ENCODE results near the gene OR9Q1. TPM values are rescaled to one million over a fixed set of nuclear protein-coding genes. Genes with fewer than 3 reads are reported as not detected.

Gene OR9Q1
- total and polyA plus RNA-seq, 2 of the 13 experiments (the other 11 are each of a cell fraction or from before 2014, with no cell fraction given): not detected

DNA sequence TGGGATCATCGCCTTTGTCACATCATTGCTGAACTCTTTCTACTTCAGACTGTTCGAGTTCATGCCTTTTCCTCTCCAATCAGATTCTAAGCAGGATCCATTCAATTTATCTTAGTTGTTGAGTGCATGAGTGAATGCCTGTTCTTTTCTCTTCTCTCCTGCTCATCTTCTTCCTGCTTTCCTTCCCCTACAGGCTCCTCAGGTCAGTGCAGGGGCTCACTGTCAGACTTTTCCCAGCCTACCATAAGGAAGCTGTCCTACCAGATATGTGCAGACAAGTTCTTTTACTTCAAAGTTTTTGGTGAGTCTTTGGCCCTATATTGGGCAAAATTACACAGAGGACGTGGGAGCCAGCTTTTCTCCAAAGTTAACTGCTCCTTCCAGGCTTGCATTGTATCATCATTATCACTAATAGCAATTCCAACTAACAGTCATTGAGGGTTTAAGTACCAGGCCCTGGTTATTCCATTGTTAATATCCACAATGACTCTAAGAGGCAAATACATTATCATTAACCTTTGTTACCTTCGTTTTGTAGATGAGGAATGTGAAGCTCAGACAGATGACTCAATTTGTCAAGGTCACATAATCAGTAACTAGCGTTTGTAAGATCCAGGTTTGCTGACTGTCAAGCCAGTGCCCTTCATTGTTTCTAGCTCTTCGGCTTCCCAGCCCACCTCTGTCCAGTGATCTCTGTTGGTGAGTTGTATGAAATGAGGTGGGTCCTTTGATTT is 37.4 kb downstream of the OR9Q1 start (continued):
- no peak for TF ChIP-seq KLF9 (CRISPR knock-in tag; IDR thresholded peaks at IDR 0.05; ENCODE audit: low read depth)
- TF ChIP-seq SRSF9 (IDR thresholded peaks at IDR 0.05; ENCODE audit: borderline replicate concordance, insufficient read depth, low read depth, low read length, poor library complexity, severe bottlenecking): no peak
- no peak for TF ChIP-seq ATF6 (CRISPR knock-in tag; conservative IDR thresholded peaks at IDR 0.05)
- TF ChIP-seq RAD21 (CRISPR knock-in tag; IDR thresholded peaks at IDR 0.05): no peak
- TF ChIP-seq CBX1 (IDR thresholded peaks at IDR 0.05; ENCODE audit: low read depth): no peak
- TF ChIP-seq CREM (IDR thresholded peaks at IDR 0.05): 0 out of 2 replicates have a peak, but pooled peaks have one; percentile 40
- no peak for TF ChIP-seq CREM (CRISPR knock-in tag; IDR thresholded peaks at IDR 0.05)
- TF ChIP-seq ZC3H13 (CRISPR knock-in tag; IDR thresholded peaks at IDR 0.05): no peak
- TF ChIP-seq SIX1 (CRISPR knock-in tag; IDR thresholded peaks at IDR 0.05; ENCODE audit: borderline replicate concordance): peak; percentile 19; the same call in 1 of the 2 replicates
- no peak for TF ChIP-seq ZSCAN12 (CRISPR knock-in tag; IDR thresholded peaks at IDR 0.05)
- TF ChIP-seq E2F1 (CRISPR knock-in tag; IDR thresholded peaks at IDR 0.05): no peak
- no peak for TF ChIP-seq MIER3 (CRISPR knock-in tag; IDR thresholded peaks at IDR 0.05; ENCODE audit: borderline replicate concordance)
- TF ChIP-seq GATAD2A (CRISPR knock-in tag; IDR thresholded peaks at IDR 0.05): peak; percentile 89
- TF ChIP-seq MEIS1 (CRISPR knock-in tag; IDR thresholded peaks at IDR 0.05; ENCODE audit: borderline replicate concordance): 0 out of 2 replicates have a peak, but pooled peaks have one; percentile 48
- TF ChIP-seq ZMYM2 (CRISPR knock-in tag; IDR thresholded peaks at IDR 0.05): no peak
- TF ChIP-seq RXRA (CRISPR knock-in tag; IDR thresholded peaks at IDR 0.05): no peak
- 0 out of 2 replicates have a peak, but pooled peaks have one; percentile 10 for TF ChIP-seq ELF1 (CRISPR knock-in tag; IDR thresholded peaks at IDR 0.05)
- no peak for TF ChIP-seq ZNF768 (CRISPR knock-in tag; IDR thresholded peaks at IDR 0.05)
- no peak for TF ChIP-seq ZNF570 (CRISPR knock-in tag; IDR thresholded peaks at IDR 0.05; ENCODE audit: borderline replicate concordance)
- TF ChIP-seq DRAP1 (CRISPR knock-in tag; IDR thresholded peaks at IDR 0.05): no peak
- TF ChIP-seq ZNF510 (CRISPR knock-in tag; IDR thresholded peaks at IDR 0.05; ENCODE audit: low read depth): no peak
- TF ChIP-seq GMEB1 (CRISPR knock-in tag; IDR thresholded peaks at IDR 0.05; ENCODE audit: borderline replicate concordance): no peak
- TF ChIP-seq JUNB (CRISPR knock-in tag; IDR thresholded peaks at IDR 0.05; ENCODE audit: borderline replicate concordance): peak; percentile 53; the same call in 1 of the 2 replicates
- TF ChIP-seq MED8 (CRISPR knock-in tag; IDR thresholded peaks at IDR 0.05; ENCODE audit: insufficient replicate concordance): no peak
- peak; percentile 66 for TF ChIP-seq ZNF644 (CRISPR knock-in tag; IDR thresholded peaks at IDR 0.05; ENCODE audit: low read depth)
- TF ChIP-seq DPF2 (CRISPR knock-in tag; IDR thresholded peaks at IDR 0.05; ENCODE audit: borderline replicate concordance, low read depth): no peak
